Lung (tissue), 12 donors: ENCODE measurements around the gene CAMSAP2. TPM values are rescaled to one million over a fixed set of nuclear protein-coding genes. Genes with fewer than 3 reads are reported as not detected.

ENCODE experiments used
- ATAC-seq: fragments of 200-7000 bp; cut with Tn5 transposase; one replicate; pipeline ENCODE4 v1.9.1; 2020; ENCODE audit warnings: moderate number of reproducible peaks; ENCODE audit not compliant: insufficient read depth, low FRiP score
- DNase-seq, 3 donors: peaks; one replicate each; pipeline ENCODE4 v3.0.0-alpha.2; 2013 to 2017
- H3K27ac ChIP-seq, 2 donors: one replicate each; pipeline ENCODE4 v1.5.1; 2013; ENCODE audit warnings: mild to moderate bottlenecking in 2 of 2, moderate library complexity in 2 of 2, control low read depth in 1 of 2, inconsistent platforms in 1 of 2, low read depth in 1 of 2, low read length in 1 of 2
- H3K27me3 ChIP-seq, 3 donors: one replicate each; pipeline ENCODE4 v1.5.1; 2013; ENCODE audit warnings: low read length in 2 of 3; ENCODE audit not compliant: control insufficient read depth in 3 of 3, insufficient read depth in 3 of 3
- H3K36me3 ChIP-seq, 4 donors: one replicate each; pipeline ENCODE4 v1.5.1; 2013; ENCODE audit warnings: low read length in 4 of 4, mild to moderate bottlenecking in 1 of 4, moderate library complexity in 1 of 4; ENCODE audit not compliant: control insufficient read depth in 4 of 4, insufficient read depth in 4 of 4
- H3K4me1 ChIP-seq, 5 donors: one replicate each; pipeline ENCODE4 v1.5.1; 2013; ENCODE audit warnings: low read length in 5 of 5, mild to moderate bottlenecking in 2 of 5, moderate library complexity in 1 of 5; ENCODE audit not compliant: control insufficient read depth in 5 of 5, insufficient read depth in 5 of 5
- H3K4me3 ChIP-seq: one replicate; pipeline ENCODE4 v1.5.1; 2013; ENCODE audit warnings: mild to moderate bottlenecking, control low read depth, moderate library complexity
- H3K9ac ChIP-seq, 2 donors: one replicate each; pipeline ENCODE4 v1.5.1; 2013; ENCODE audit warnings: low read length in 2 of 2, control low read depth in 1 of 2; ENCODE audit not compliant: insufficient read depth in 1 of 2
- H3K9me3 ChIP-seq, 4 donors: one replicate each; pipeline ENCODE4 v1.5.1; 2013; ENCODE audit warnings: low read length in 3 of 4, mild to moderate bottlenecking in 1 of 4, moderate library complexity in 1 of 4; ENCODE audit not compliant: control insufficient read depth in 4 of 4, insufficient read depth in 3 of 4
- CTCF ChIP-seq: IDR thresholded peaks from 2 replicates; pipeline ENCODE4 v1.5.1; 2012; ENCODE audit warnings: mild to moderate bottlenecking; ENCODE audit errors: control extremely low read depth, extremely low read depth
- WGBS, 2 donors: extraction: QIAGEN DNeasy Blood & Tissue Kit; methylation state at CpG; one replicate each; pipeline ENCODE4 v1.1.7; 2013; 5-methylcytosine and 5-hydroxymethylcytosine counted together
- polyA plus RNA-seq, 2 donors: library from polyadenylated mRNA; stranded (reverse); fragments of 200-250 nt; gene quantifications; one replicate each; pipeline ENCODE4 v1.2.1, GENCODE V29; 2013
- total RNA-seq, 2 donors: library from RNA; depleted of rRNA in 1 of 2; stranded (reverse); fragments of >200 nt in 1 of 2; gene quantifications; one replicate each; pipeline ENCODE4 v1.2.1, GENCODE V29; 2014 to 2021
- donor health status: control.
- donor health status: control.
- donor health status: Bipolar disorder and iron deficiency.
- donor health status: healthy.
- donor health status: DM: yes; HTN: yes; CAD: no.

CAMSAP2 gene
- total and polyA plus RNA-seq, 4 donors, result 8.0 to 51.8 (median 16.6) TPM

- H3K27me3 ChIP-seq, result no peaks in the 10 kb centered on the region
- DNase-seq (peak; percentile 72 to 84 (median 82)), ATAC-seq (peak; percentile 59)
- 2 to 3% methylated on average over 65 to 72 of the region's 72 CpGs for WGBS, 2 donors
- TF ChIP-seq CTCF, result no peak
- peak overlapping the region; percentile 18 for H3K4me3 ChIP-seq
- H3K9me3 ChIP-seq, result no peaks in the 10 kb centered on the region
- no peaks in the 10 kb centered on the region for H3K36me3 ChIP-seq
- peaks cover 0 to 44% (median 13%) of the 10 kb centered on the region in 5 donors for H3K4me1 ChIP-seq
- no peak overlapping the region for H3K27ac ChIP-seq
- H3K9ac ChIP-seq, result peak overlapping the region; percentile 56 to 60
Observed at GRCh38 chr1:200890818-200891773, 152.4 kb downstream of the CAMSAP2 start.

- Histone ChIP-seq H3K4me3 (no peak overlapping the region), H3K9me3 (no peaks in the 10 kb centered on the region), H3K27ac (no peak overlapping the region), H3K36me3 (no peaks in the 10 kb centered on the region), H3K27me3 (no peaks in the 10 kb centered on the region), H3K9ac (peak overlapping the region; percentile 56 to 60), H3K4me1 (peaks cover 0 to 44% (median 13%) of the 10 kb centered on the region in 5 donors)
- DNase-seq (peak; percentile 57 to 66 (median 62)), ATAC-seq (no peak)
- WGBS, 2 donors, result 10 to 16% methylated on average over 8 of the region's 8 CpGs
- TF ChIP-seq CTCF, result no peak
Observed at GRCh38 chr1:200891774-200892157, 153.1 kb downstream of the CAMSAP2 start.

GRCh38 chr1:200892546-200892945 lies 153.9 kb downstream of the CAMSAP2 start:
- H3K4me3 ChIP-seq, result no peak overlapping the region
- no peaks in the 10 kb centered on the region for H3K27me3 ChIP-seq
- no peak for DNase-seq
- H3K36me3 ChIP-seq, result no peaks in the 10 kb centered on the region
- H3K9me3 ChIP-seq, result no peaks in the 10 kb centered on the region
- no peak overlapping the region for H3K9ac ChIP-seq
- no peak for TF ChIP-seq CTCF
- 45 to 57% methylated on average over 4 of the region's 4 CpGs for WGBS, 2 donors
- peaks cover 0 to 44% (median 13%) of the 10 kb centered on the region in 5 donors for H3K4me1 ChIP-seq
- H3K27ac ChIP-seq, result no peak overlapping the region
- ATAC-seq, result no peak
